ENCODE measurements around the gene CPLX3. TPM values are rescaled to one million over a fixed set of nuclear protein-coding genes. Genes with fewer than 3 reads are reported as not detected.

Gene CPLX3
- total and polyA plus RNA-seq, 2 of the 8 experiments (the other 6 are each of a cell fraction or from before 2014, with no cell fraction given) = 0.17 TPM; not detected in 1

- Histone ChIP-seq H2BK15ac (ENCODE audit: low read length) (no peak overlapping the region), H3K14ac (ENCODE audit: insufficient read length) (no peak overlapping the region), H3K4me2 (ENCODE audit: insufficient read depth in 1 of 2, low read depth in 2 of 2, low read length in 2 of 2) (no peak overlapping the region), H2BK12ac (ENCODE audit: low read depth, low read length) (no peak overlapping the region), H3K4me1 (replicated peaks in 1 of 4; ENCODE audit: control insufficient read depth in 3 of 4, insufficient read depth in 4 of 4, low read length in 3 of 4) (peaks cover 0 to 3% (median 3%) of the 10 kb centered on the region in 4 experiments; a peak in 3 of 7 replicates), H2AFZ (ENCODE audit: low read length) (no peak overlapping the region), H3K23ac (ENCODE audit: insufficient read length) (no peak overlapping the region), H2AK5ac (ENCODE audit: low read depth, low read length) (no peak overlapping the region), H2BK120ac (replicated peaks; ENCODE audit: low read depth, low read length) (no peak overlapping the region), H2BK5ac (ENCODE audit: low read depth, low read length) (no peak overlapping the region), H3K79me1 (ENCODE audit: low read depth, low read length) (no peaks in the 10 kb centered on the region), H3K56ac (replicated peaks; ENCODE audit: insufficient read length, low read depth, low read length) (no peak overlapping the region), H3K18ac (ENCODE audit: extremely low read depth, low read length) (no peak overlapping the region), H3K27me3 (replicated peaks in 1 of 4; ENCODE audit: control insufficient read depth in 3 of 4, extremely low read depth in 1 of 4, insufficient read depth in 3 of 4, low read length in 3 of 4) (no peaks in the 10 kb centered on the region), H4K8ac (ENCODE audit: extremely low read depth, insufficient read depth, low read length) (no peak overlapping the region), H3K36me3 (ENCODE audit: control insufficient read depth in 2 of 4, insufficient read depth in 4 of 4, low read length in 3 of 4) (no peaks in the 10 kb centered on the region), H3K79me2 (ENCODE audit: control insufficient read depth in 1 of 2, insufficient read depth in 2 of 2, low read length in 2 of 2) (no peaks in the 10 kb centered on the region), H2BK20ac (ENCODE audit: low read length) (no peak overlapping the region), H3K9me3 (ENCODE audit: insufficient read depth in 2 of 2, low read depth in 1 of 2, low read length in 1 of 2) (no peaks in the 10 kb centered on the region), H3K4me3 (ENCODE audit: extremely low read depth in 1 of 4, insufficient read depth in 2 of 4, low read depth in 3 of 4, low read length in 4 of 4) (no peak overlapping the region), H4K5ac (ENCODE audit: insufficient read length, low read depth, low read length) (no peak overlapping the region), H4K91ac (replicated peaks; ENCODE audit: insufficient read length, low read length) (no peak overlapping the region), H3K9ac (replicated peaks in 1 of 4; ENCODE audit: extremely low read depth in 1 of 4, low read depth in 3 of 4, low read length in 3 of 4) (no peak overlapping the region), H3K4ac (replicated peaks; ENCODE audit: insufficient read length, low read depth, low read length) (no peak overlapping the region), H4K20me1 (replicated peaks in 1 of 2; ENCODE audit: control insufficient read depth in 1 of 2, insufficient read depth in 2 of 2, low read length in 2 of 2) (no peaks in the 10 kb centered on the region), H3K27ac (ENCODE audit: low read depth, low read length) (no peak overlapping the region), H3K23me2 (ENCODE audit: low read depth, low read length) (peaks cover 5% of the 10 kb centered on the region; the same call in 1 of the 2 replicates)
- ChIA-PET POLR2A (ENCODE audit: partially characterized antibody) (interaction anchor here (0.7 to 1.2 kb wide), 5 partner anchors 13 to 60 kb away, joined by 3 to 4 read pairs (median 3); partner anchors contain the start of gene COX5A), CTCF (ENCODE audit: partially characterized antibody) (interaction anchor here (0.8 to 2.0 kb wide), 2 partner anchors 23 to 26 kb away, joined by 3 to 13 read pairs; no protein-coding TSS in a partner anchor)
- TF ChIP-seq ZNF274 (IDR thresholded peaks at IDR 0.05; ENCODE audit: borderline replicate concordance, extremely low read depth, low read length) (no peak), CHD2 (IDR thresholded peaks at IDR 0.05; ENCODE audit: low read length) (no peak), KDM1A (IDR thresholded peaks at IDR 0.05; ENCODE audit: borderline replicate concordance, low read length) (no peak), CBX8 (IDR thresholded peaks at IDR 0.05; ENCODE audit: borderline replicate concordance, low read depth, low read length) (no peak), RXRA (IDR thresholded peaks at IDR 0.05; ENCODE audit: insufficient read depth, low read depth, low read length) (no peak), HDAC2 (IDR thresholded peaks at IDR 0.05; ENCODE audit: borderline replicate concordance in 1 of 2, low read depth in 2 of 2, low read length in 2 of 2) (no peak), EGR1 (IDR thresholded peaks at IDR 0.05; ENCODE audit: borderline replicate concordance, low read depth, low read length) (no peak), POLR2A (IDR thresholded peaks at IDR 0.05; ENCODE audit: control extremely low read depth in 1 of 2, low read depth in 2 of 2, low read length in 2 of 2) (no peak), EP300 (IDR thresholded peaks at IDR 0.05; ENCODE audit: borderline replicate concordance in 1 of 2, low read depth in 2 of 2, low read length in 2 of 2) (no peak), CEBPB (IDR thresholded peaks at IDR 0.05; ENCODE audit: low read depth, low read length) (no peak)
- no peak for FAIRE-seq
- WGBS, 2 experiments (ENCODE audit: extremely low coverage in 1 of 2, insufficient coverage in 1 of 2, insufficient read length in 1 of 2, insufficient replicate concordance in 2 of 2, low coverage in 1 of 2, low lambda C conversion rate in 2 of 2, missing lambda C conversion rate in 1 of 2) = 75% methylated on average over 4 of the region's 4 CpGs; no CpG with 5 or more reads in 1 of the 2 experiments
- DNase-seq (ENCODE audit: low read depth in 1 of 2, low spot score in 2 of 2) = no peak
Observed at GRCh38 chr15:74878273-74878672, 51.8 kb downstream of the CPLX3 start.

Data from H1 (cell line).